Type B pancreatic cell (in vitro differentiated cells): Measurements from ENCODE around the gene TRAT1. TPM values are rescaled to one million over a fixed set of nuclear protein-coding genes. Genes with fewer than 3 reads are reported as not detected.

Experiments
- DNase-seq: peaks from one replicate; pipeline ENCODE4 v3.0.0; 2021; ENCODE audit warnings: mixed read lengths; ENCODE audit not compliant: unreplicated experiment; ENCODE audit errors: extremely low spot score
- H3K27ac Mint-ChIP-seq: 2 replicates; pipeline ENCODE4 v1.8.0; 2021; ENCODE audit warnings: mild to moderate bottlenecking, mixed read lengths
- H3K27me3 Mint-ChIP-seq: 2 replicates; pipeline ENCODE4 v1.8.0; 2021; ENCODE audit warnings: mixed read lengths
- H3K36me3 Mint-ChIP-seq: 2 replicates; pipeline ENCODE4 v1.8.0; 2021; ENCODE audit warnings: mixed read lengths
- H3K4me1 Mint-ChIP-seq: one replicate; pipeline ENCODE4 v1.8.0; 2021; ENCODE audit warnings: mixed read lengths; ENCODE audit not compliant: unreplicated experiment
- H3K4me3 Mint-ChIP-seq: 2 replicates; pipeline ENCODE4 v1.8.0; 2021; ENCODE audit warnings: mild to moderate bottlenecking, mixed read lengths
- H3K9me3 Mint-ChIP-seq: 2 replicates; pipeline ENCODE4 v1.8.0; 2021; ENCODE audit warnings: mixed read lengths
- CTCF ChIP-seq: fragments of 200-600 bp; sonication (generic); conservative IDR thresholded peaks from 2 replicates; pipeline ENCODE4 v1.5.0; 2021; ENCODE audit warnings: antibody characterized with exemption, mild to moderate bottlenecking
- total RNA-seq: library from RNA; stranded (reverse); gene quantifications from 2 replicates; pipeline ENCODE4 v1.2.1, GENCODE V29; 2021; ENCODE audit warnings: low replicate concordance

TRAT1 gene
- total RNA-seq, 1 donor from 2014 or later, result not detected

DNA sequence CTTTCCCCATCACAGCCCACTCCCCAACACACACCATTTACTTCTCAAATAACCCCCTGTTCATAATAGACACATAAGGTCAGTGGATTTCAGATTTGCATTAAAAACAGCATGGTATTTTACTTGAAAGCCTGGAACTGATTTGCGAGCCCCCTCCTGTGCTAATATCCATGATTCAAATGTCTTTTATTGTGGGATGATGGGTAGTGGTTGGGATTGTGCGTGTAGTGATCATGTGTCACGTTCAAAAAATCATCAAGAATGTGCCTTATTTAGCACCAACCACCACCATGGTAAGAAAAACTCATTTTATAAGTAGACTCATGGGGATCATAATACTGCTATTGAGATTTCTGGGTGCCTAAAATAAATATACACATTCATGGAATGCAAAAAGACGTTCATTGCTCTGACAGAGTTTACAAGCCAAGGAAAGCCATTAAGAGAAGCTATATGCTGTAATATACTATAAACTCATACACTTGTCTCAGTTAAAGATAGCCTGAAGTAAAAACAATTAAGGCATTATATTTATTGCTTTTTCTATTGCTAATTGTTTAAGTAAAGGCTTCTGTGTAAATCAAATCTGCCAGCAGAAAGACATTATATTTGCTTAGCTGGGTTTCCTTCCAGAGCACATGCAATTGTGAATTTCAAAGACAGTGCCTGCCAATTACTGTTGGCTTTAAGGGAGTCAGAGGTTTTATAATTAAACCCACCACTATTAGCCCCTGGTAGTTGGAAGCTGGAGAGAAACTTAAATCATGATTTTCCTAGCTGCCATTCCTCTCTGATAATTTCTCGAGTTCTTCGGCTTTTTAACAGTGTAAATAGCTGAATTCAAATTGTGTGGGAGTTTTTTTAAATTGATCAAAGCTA is 4.0 kb downstream of the TRAT1 start:
- TF ChIP-seq CTCF, result no peak

GRCh38 chr3:108830381-108830780 is 7.8 kb downstream of the TRAT1 start:
- no peak overlapping the region for H3K27ac Mint-ChIP-seq
- H3K4me1 Mint-ChIP-seq, result peaks cover 4% of the 10 kb centered on the region
- H3K4me3 Mint-ChIP-seq, result no peak overlapping the region
- H3K9me3 Mint-ChIP-seq, result no peaks in the 10 kb centered on the region
- H3K36me3 Mint-ChIP-seq, result no peaks in the 10 kb centered on the region
- no peak for DNase-seq
- H3K27me3 Mint-ChIP-seq, result no peaks in the 10 kb centered on the region
- no peak for TF ChIP-seq CTCF

More for the DNA sequence above, 4.0 kb downstream of the TRAT1 start:
- H3K27me3 Mint-ChIP-seq, result no peaks in the 10 kb centered on the region
- no peaks in the 10 kb centered on the region for H3K36me3 Mint-ChIP-seq
- H3K4me1 Mint-ChIP-seq, result peaks cover 4% of the 10 kb centered on the region
- H3K9me3 Mint-ChIP-seq, result no peaks in the 10 kb centered on the region
- H3K4me3 Mint-ChIP-seq, result no peak overlapping the region
- no peak overlapping the region for H3K27ac Mint-ChIP-seq
- no peak for DNase-seq

DNA sequence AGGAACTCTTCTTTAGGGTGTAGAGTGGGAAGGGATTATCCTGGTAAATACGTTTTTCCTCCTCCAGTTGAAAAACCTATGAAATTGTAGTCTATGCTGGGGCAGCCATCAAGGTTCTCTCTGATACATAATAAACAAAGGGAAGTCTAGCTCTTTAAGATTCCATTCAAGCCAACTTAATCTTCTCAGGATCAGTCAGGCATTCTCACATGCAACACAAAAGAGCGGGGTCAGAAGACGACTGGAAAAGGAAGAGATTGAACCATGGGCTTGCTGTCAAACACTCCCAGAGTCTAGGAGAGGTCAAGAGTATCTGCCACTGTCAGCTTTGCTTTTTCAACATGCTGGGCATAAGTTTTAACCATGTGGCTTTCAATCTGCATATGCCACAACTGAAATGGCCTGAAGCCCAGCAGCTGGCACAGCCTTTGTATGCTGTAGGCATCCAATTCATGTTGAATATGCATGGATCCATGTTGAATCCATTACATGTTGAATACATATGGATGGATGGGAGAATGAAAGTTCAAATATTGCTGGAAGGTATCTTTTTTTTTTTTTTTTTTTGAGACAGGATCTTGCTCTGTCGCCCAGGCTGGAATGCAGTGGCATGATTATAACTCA is 8.5 kb downstream of the TRAT1 start:
- Mint-ChIP-seq H3K4me1 (peaks cover 4% of the 10 kb centered on the region), H3K4me3 (no peak overlapping the region), H3K36me3 (no peaks in the 10 kb centered on the region), H3K9me3 (no peaks in the 10 kb centered on the region), H3K27me3 (no peaks in the 10 kb centered on the region), H3K27ac (no peak overlapping the region)
- no peak for DNase-seq
- no peak for TF ChIP-seq CTCF

GRCh38 chr3:108833611-108834010 is 11.0 kb downstream of the TRAT1 start:
- H3K4me1 Mint-ChIP-seq, result no peaks in the 10 kb centered on the region
- no peak for DNase-seq
- H3K4me3 Mint-ChIP-seq, result no peak overlapping the region
- TF ChIP-seq CTCF, result no peak
- H3K27me3 Mint-ChIP-seq, result no peaks in the 10 kb centered on the region
- no peak overlapping the region for H3K27ac Mint-ChIP-seq
- H3K36me3 Mint-ChIP-seq, result no peaks in the 10 kb centered on the region
- no peaks in the 10 kb centered on the region for H3K9me3 Mint-ChIP-seq

GRCh38 chr3:108834551-108834950 is 12.0 kb downstream of the TRAT1 start:
- no peak for TF ChIP-seq CTCF
- no peak overlapping the region for H3K27ac Mint-ChIP-seq
- no peak for DNase-seq
- no peaks in the 10 kb centered on the region for H3K9me3 Mint-ChIP-seq
- no peaks in the 10 kb centered on the region for H3K36me3 Mint-ChIP-seq
- no peaks in the 10 kb centered on the region for H3K27me3 Mint-ChIP-seq
- no peak overlapping the region for H3K4me3 Mint-ChIP-seq
- no peaks in the 10 kb centered on the region for H3K4me1 Mint-ChIP-seq
